Heart right ventricle (tissue), 16 donors: ENCODE measurements around the gene GRAMD2A. TPM values are rescaled to one million over a fixed set of nuclear protein-coding genes. Genes with fewer than 3 reads are reported as not detected.

Source experiments
- ATAC-seq, 8 donors: fragments of 200-7000 bp; cut with Tn5 transposase; one replicate each; pipeline ENCODE4 v1.9.1; 2020; ENCODE audit warnings: mild to moderate bottlenecking in 8 of 8, moderate library complexity in 8 of 8, moderate number of reproducible peaks in 1 of 8
- DNase-seq, 2 donors: peaks; one replicate each; pipeline ENCODE4 v3.0.0-alpha.2; 2020
- H3K27ac ChIP-seq, 10 donors: fragments of 200-600 bp; sonication (generic) in 2 of 10; one replicate each; pipeline versions ENCODE4 v1.5.0 to v1.8.0; 2020 to 2022; ENCODE audit warnings: mild to moderate bottlenecking in 3 of 10
- H3K27me3 ChIP-seq, 7 donors: fragments of 200-600 bp; one replicate each; pipeline ENCODE4 v1.8.0; 2021 to 2022; ENCODE audit warnings: mild to moderate bottlenecking in 2 of 7
- H3K36me3 ChIP-seq, 9 donors: fragments of 200-600 bp; sonication (generic) in 1 of 9; one replicate each; pipeline versions ENCODE4 v1.5.0 to v1.8.0; 2020 to 2022; ENCODE audit warnings: mild to moderate bottlenecking in 2 of 9
- H3K4me1 ChIP-seq, 9 donors: fragments of 200-600 bp; sonication (generic) in 1 of 9; one replicate each; pipeline versions ENCODE4 v1.5.0 to v1.8.0; 2020 to 2022; ENCODE audit warnings: mild to moderate bottlenecking in 4 of 9
- H3K4me3 ChIP-seq, 10 donors: fragments of 200-600 bp; sonication (generic) in 2 of 10; one replicate each; pipeline versions ENCODE4 v1.5.0 to v1.8.0; 2020 to 2022; ENCODE audit warnings: mild to moderate bottlenecking in 7 of 10, moderate library complexity in 2 of 10
- H3K9me3 ChIP-seq, 11 donors: fragments of 200-600 bp in 10 of 11; sonication (generic) in 2 of 11; one replicate each; pipeline versions ENCODE4 v1.5.0 to v1.8.0; 2013 to 2022; ENCODE audit warnings: mild to moderate bottlenecking in 2 of 11, control low read depth in 1 of 11, moderate library complexity in 1 of 11
- WGBS, 2 donors: extraction: QIAGEN DNeasy Blood & Tissue Kit; methylation state at CpG; one replicate each; pipeline ENCODE4 v1.1.7; 2013; ENCODE audit warnings: inconsistent platforms in 1 of 2; 5-methylcytosine and 5-hydroxymethylcytosine counted together
- intact Hi-C, 10 donors: fragments of 100-400 bp; cut with DNase I; formaldehyde crosslinking; loops; one replicate each; pipeline versions ENCODE4 v1.11.1 to v1.14.2; 2022
- polyA plus RNA-seq, 2 donors: library from polyadenylated mRNA; stranded (reverse); fragments of 200-250 nt; gene quantifications; one replicate each; pipeline ENCODE4 v1.2.3, GENCODE V29; 2013
- total RNA-seq, 10 donors: library from RNA; stranded (reverse); fragmentation: NEBNext Ultra II Directional in 3 of 10; extraction: Animal tissue kit (Norgen Biotek cat#: 25700) in 3 of 10; gene quantifications; one replicate each; pipeline versions ENCODE4 v1.2.1 to v1.2.4, GENCODE V29; 2021 to 2023
- TF ChIP-seq, protein P1 (sequence below), 9 donors: fragments of 200-600 bp; sonication (generic) in 2 of 9; IDR thresholded peaks; one replicate each; pipeline versions ENCODE4 v1.5.0 to v1.8.0; 2021 to 2022; ENCODE audit warnings: antibody characterized with exemption in 9 of 9, mild to moderate bottlenecking in 5 of 9, moderate library complexity in 1 of 9
- donor health status: Arrhythmogenic right ventricular cardiomyopathy.
- donor health status: ischemic (EF 13 %, LVEDD 7.1; RV severe dilation, severe dysfunction).
- donor health status: healthy with polysubstance abuse.
- donor health status: DM: no; HTN: yes; CAD: no.
- donor health status: DM: no; HTN: no; CAD: no.
- donor health status: ischemic (EF 25% LVEDD 6.9; RV normal size, moderate dysfunction).
- donor health status: ischemic (EF 25% LVEDD 5.7; RV mildly dilated, moderate dysfunction).
- donor health status: healthy.
- donor health status: DM: yes; HTN: yes; CAD: no.
- donor health status: Ischemic cardiomyopathy.
- donor health status: ischemic (EF 35%, LVEDD 5.7; RV mildly dilated, moderate dysfunction).
- donor health status: nonischemic (EF 11% LVEDD 7.7; RV severe dilation, severe dysfunction).
- donor health status: DM: yes; HTN: yes; CAD: no.
- donor health status: PGD.
- donor health status: ischemic (EF 29% LVEDD 5.4; RV normal size, mild dysfunction).
- donor health status: nonischemic (EF 23%, LVEDD 6.1; RV moderate dilation, normal function).

Gene GRAMD2A
- total and polyA plus RNA-seq, 12 donors: 0.06 to 0.20 TPM; not detected in 10

DNA sequence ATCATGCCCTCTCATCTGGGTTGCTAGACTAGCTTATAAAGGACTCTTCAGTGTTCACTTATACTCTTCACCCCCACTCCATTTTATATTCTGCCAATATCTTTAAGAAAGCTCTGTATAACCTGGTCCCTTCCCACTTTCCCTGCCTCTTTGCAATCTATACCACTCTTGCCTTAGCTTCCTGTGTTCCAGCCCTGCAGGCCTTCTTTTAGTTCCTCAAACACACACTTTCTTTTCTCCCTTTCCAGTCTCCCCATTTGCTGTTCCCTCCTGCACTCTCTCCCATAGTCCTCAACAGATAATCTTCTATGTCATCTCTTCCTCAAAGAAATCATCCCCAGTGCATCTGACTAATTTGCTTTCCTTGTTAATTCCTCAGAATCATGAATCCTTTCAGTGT, 50.7 kb downstream of the GRAMD2A start:
- TF ChIP-seq, protein P1, sequence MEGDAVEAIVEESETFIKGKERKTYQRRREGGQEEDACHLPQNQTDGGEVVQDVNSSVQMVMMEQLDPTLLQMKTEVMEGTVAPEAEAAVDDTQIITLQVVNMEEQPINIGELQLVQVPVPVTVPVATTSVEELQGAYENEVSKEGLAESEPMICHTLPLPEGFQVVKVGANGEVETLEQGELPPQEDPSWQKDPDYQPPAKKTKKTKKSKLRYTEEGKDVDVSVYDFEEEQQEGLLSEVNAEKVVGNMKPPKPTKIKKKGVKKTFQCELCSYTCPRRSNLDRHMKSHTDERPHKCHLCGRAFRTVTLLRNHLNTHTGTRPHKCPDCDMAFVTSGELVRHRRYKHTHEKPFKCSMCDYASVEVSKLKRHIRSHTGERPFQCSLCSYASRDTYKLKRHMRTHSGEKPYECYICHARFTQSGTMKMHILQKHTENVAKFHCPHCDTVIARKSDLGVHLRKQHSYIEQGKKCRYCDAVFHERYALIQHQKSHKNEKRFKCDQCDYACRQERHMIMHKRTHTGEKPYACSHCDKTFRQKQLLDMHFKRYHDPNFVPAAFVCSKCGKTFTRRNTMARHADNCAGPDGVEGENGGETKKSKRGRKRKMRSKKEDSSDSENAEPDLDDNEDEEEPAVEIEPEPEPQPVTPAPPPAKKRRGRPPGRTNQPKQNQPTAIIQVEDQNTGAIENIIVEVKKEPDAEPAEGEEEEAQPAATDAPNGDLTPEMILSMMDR (IDR thresholded peaks at IDR 0.05): no peak
- intact Hi-C loops: no loop called here
- no peak for ATAC-seq
- H3K27me3 ChIP-seq: no peaks in the 10 kb centered on the region
- H3K9me3 ChIP-seq: no peaks in the 10 kb centered on the region
- no peak overlapping the region for H3K4me3 ChIP-seq
- peaks cover 0 to 8% (median 0%) of the 10 kb centered on the region in 9 donors for H3K4me1 ChIP-seq
- H3K27ac ChIP-seq: no peak overlapping the region
- no peak for DNase-seq
- no peaks in the 10 kb centered on the region for H3K36me3 ChIP-seq

DNA sequence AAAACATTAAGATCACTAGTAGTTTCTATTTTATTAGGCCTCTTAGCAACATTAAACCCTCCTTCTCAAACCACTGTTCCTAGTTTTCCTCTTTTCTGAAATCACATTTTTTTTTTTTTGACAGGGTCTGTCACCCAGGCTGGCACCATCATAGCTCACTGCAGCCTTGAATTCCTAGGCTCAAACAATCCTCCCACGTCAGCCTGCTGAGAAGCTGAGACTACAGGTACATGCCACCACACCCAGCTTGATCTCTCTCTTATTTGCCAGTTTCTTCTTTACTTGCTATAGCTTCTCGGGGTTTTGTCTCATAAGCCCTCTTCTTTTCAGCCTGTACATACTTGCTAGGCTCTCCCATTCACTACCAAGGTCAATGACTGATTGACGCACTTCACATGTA, 51.4 kb downstream of the GRAMD2A start:
- DNase-seq (no peak), ATAC-seq (no peak)
- Histone ChIP-seq H3K4me1 (peaks cover 0 to 14% (median 0%) of the 10 kb centered on the region in 9 donors), H3K4me3 (no peak overlapping the region), H3K36me3 (no peaks in the 10 kb centered on the region), H3K27ac (no peak overlapping the region), H3K27me3 (no peaks in the 10 kb centered on the region), H3K9me3 (no peaks in the 10 kb centered on the region)
- 90 to 92% methylated on average over 3 of the region's 3 CpGs for WGBS, 2 donors
- intact Hi-C loops: no loop called here
- TF ChIP-seq, protein P1 (IDR thresholded peaks at IDR 0.05): no peak

DNA sequence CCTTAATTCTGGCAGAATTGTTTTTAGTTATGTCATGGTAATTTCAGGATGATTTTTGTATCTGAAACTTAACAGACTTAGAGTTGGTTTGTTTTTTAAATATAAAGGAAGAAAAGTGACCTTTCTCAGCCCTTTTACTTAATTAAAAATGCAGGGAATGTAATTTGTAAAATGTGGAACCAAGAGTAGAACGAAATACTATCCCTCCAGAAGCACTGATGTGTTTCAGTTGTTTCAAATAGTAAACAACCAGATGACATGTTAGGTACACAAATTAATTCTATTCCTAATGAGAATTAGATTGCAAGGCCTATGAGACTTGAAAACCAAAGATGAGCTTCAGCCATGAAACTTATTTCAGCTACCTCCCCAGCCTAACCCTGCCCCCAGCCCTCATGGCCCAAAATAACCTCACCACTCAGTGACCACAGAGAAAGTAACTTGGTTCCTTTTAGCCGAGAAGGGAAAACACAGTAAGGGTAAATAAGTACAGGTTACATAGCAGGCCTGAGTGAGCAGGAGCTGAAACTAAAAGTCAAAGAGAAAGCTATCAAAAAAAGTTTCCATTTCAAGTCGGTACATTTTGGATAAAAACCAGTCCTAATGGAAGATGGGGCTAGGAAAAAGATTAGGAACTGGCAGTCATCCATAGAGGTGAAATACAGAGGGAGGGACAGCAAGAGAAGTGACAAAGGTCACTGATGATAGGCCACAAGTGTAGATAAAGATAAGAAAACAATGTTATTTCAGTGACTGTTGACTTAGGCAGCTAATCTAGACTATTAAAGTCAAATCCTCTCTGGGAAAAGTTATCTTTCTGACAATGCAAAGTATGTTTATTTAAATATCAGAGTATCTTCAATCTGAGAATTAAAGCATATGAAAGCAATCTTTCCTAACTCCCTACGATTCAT, 56.2 kb downstream of the GRAMD2A start:
- Histone ChIP-seq H3K27me3 (no peaks in the 10 kb centered on the region), H3K9me3 (no peaks in the 10 kb centered on the region), H3K4me1 (peaks cover 0 to 28% (median 13%) of the 10 kb centered on the region in 9 donors), H3K27ac (peak overlapping the region in 7 of 10 donors; percentile 2 to 69 (median 45)), H3K36me3 (no peaks in the 10 kb centered on the region), H3K4me3 (no peak overlapping the region)
- TF ChIP-seq, protein P1 (IDR thresholded peaks at IDR 0.05): no peak
- 32 to 40% methylated on average over 4 of the region's 4 CpGs for WGBS, 2 donors
- no peak for DNase-seq
- intact Hi-C loops: no loop called here
- peak in 5 of 8 donors; percentile 45 to 72 (median 57) for ATAC-seq

DNA sequence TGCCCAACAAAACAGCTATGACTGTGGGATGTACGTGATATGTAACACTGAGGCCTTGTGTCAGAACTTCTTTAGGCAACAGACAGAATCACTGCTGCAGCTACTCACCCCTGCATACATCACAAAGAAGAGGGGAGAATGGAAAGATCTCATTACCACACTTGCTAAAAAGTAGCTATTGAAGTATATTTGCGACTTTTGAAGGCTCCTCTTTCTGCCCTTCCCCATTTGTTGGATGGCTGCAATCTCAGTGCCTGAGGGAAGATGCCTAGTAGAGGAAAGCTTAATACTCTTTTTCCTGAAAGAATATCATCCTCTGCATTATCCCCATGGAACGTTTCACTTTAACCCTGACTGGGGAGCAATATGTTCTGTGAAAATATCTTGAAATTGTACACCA, 57.5 kb downstream of the GRAMD2A start:
- TF ChIP-seq, protein P1 (IDR thresholded peaks at IDR 0.05): no peak
- no peaks in the 10 kb centered on the region for H3K9me3 ChIP-seq
- no peaks in the 10 kb centered on the region for H3K36me3 ChIP-seq
- H3K27me3 ChIP-seq: no peaks in the 10 kb centered on the region
- peak overlapping the region in 8 of 10 donors; percentile 24 to 69 (median 46) for H3K27ac ChIP-seq
- intact Hi-C loops: no loop called here
- H3K4me1 ChIP-seq: peaks cover 0 to 28% (median 13%) of the 10 kb centered on the region in 9 donors
- H3K4me3 ChIP-seq: no peak overlapping the region
- DNase-seq (no peak), ATAC-seq (peak in 2 of 8 donors; percentile 12 to 48)
- 64 to 78% methylated on average over 3 of the region's 3 CpGs for WGBS, 2 donors
